Measurements from ENCODE around the gene TSC2.

The TSC2 gene

GRCh38 chr16:2078691-2079090 lies 30.9 kb downstream of the TSC2 start:
- Histone ChIP-seq H3K36me3 (ENCODE audit: control insufficient read depth, insufficient read depth, low read length) (peaks cover 27% of the 10 kb centered on the region), H3K4me3 (replicated peaks; ENCODE audit: low read depth, low read length) (no peak overlapping the region)
- no peak for DNase-seq (ENCODE audit: extremely low read depth, insufficient read length)

GRCh38 chr16:2079311-2079800 lies 31.6 kb downstream of the TSC2 start:
- peaks cover 26% of the 10 kb centered on the region for H3K36me3 ChIP-seq (ENCODE audit: control insufficient read depth, insufficient read depth, low read length)
- no peak overlapping the region for H3K4me3 ChIP-seq (replicated peaks; ENCODE audit: low read depth, low read length)
- no peak for TF ChIP-seq CTCF (IDR thresholded peaks at IDR 0.05; ENCODE audit: insufficient read depth, low read length, poor library complexity, severe bottlenecking)
- no peak for DNase-seq (ENCODE audit: extremely low read depth, insufficient read length)
- H3K27me3 ChIP-seq (replicated peaks; ENCODE audit: control insufficient read depth, insufficient read depth, low read length) = no peaks in the 10 kb centered on the region

More at GRCh38 chr16:2078691-2079090, 30.9 kb downstream of the TSC2 start:
- TF ChIP-seq CTCF (IDR thresholded peaks at IDR 0.05; ENCODE audit: insufficient read depth, low read length, poor library complexity, severe bottlenecking) = no peak
- no peaks in the 10 kb centered on the region for H3K27me3 ChIP-seq (replicated peaks; ENCODE audit: control insufficient read depth, insufficient read depth, low read length)

DNA sequence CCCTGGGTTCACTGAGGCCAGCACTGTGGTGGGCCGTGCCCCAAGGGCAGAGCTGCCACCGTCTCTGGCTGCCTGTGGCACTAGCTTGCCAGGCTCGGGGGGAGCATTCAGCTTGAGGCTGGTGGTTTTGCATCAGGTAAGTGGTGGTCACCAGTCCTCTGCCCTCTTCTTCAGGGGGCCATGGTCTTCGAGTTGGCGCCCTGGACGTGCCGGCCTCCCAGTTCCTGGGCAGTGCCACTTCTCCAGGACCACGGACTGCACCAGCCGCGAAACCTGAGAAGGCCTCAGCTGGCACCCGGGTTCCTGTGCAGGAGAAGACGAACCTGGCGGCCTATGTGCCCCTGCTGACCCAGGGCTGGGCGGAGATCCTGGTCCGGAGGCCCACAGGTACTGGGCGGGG lies 32.2 kb downstream of the TSC2 start:
- DNase-seq (ENCODE audit: extremely low read depth, insufficient read length) = no peak
- no peak for TF ChIP-seq CTCF (IDR thresholded peaks at IDR 0.05; ENCODE audit: insufficient read depth, low read length, poor library complexity, severe bottlenecking)
- H3K4me3 ChIP-seq (replicated peaks; ENCODE audit: low read depth, low read length) = no peak overlapping the region
- peaks cover 29% of the 10 kb centered on the region for H3K36me3 ChIP-seq (ENCODE audit: control insufficient read depth, insufficient read depth, low read length)
- no peaks in the 10 kb centered on the region for H3K27me3 ChIP-seq (replicated peaks; ENCODE audit: control insufficient read depth, insufficient read depth, low read length)

DNA sequence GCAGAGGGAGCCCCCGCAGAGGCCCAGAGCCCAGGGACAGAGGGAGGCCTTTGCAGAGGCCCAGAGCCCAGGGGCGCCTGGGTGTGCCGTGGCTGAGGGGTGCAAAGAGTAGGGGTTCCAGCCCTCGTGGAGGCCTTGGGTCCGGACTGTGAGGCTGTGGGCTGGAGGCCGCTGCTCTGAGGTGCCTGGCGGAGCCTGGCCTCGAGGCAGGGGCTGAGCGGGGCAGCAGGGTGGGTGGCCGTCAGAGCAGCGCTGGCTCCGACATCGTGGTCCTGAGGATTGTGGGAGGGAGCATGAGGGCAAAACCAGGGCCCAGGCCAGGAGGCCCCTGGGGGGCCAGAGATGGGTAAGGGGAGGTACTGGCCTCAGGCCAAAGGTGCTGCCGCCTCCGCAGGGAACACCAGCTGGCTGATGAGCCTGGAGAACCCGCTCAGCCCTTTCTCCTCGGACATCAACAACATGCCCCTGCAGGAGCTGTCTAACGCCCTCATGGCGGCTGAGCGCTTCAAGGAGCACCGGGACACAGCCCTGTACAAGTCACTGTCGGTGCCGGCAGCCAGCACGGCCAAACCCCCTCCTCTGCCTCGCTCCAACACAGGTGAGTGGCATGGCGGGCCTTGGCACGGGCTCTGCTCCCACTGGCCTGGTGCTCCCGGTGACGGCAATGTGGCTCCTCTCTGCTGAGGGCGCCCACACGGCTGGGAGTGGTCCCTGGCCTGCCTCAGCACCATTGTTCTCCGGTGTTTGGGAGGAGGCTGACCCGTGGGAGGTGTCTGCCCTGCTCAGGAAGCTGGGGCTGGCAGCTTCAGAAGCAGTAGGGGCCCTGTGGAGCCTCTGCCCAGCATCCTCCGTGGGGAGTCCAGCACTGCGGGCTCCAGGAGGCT lies 33.7 kb downstream of the TSC2 start:
- H3K4me3 ChIP-seq (replicated peaks; ENCODE audit: low read depth, low read length) = no peak overlapping the region
- no peaks in the 10 kb centered on the region for H3K27me3 ChIP-seq (replicated peaks; ENCODE audit: control insufficient read depth, insufficient read depth, low read length)
- peaks cover 30% of the 10 kb centered on the region for H3K36me3 ChIP-seq (ENCODE audit: control insufficient read depth, insufficient read depth, low read length)
- TF ChIP-seq CTCF (IDR thresholded peaks at IDR 0.05; ENCODE audit: insufficient read depth, low read length, poor library complexity, severe bottlenecking) = no peak
- no peak for DNase-seq (ENCODE audit: extremely low read depth, insufficient read length)

DNA sequence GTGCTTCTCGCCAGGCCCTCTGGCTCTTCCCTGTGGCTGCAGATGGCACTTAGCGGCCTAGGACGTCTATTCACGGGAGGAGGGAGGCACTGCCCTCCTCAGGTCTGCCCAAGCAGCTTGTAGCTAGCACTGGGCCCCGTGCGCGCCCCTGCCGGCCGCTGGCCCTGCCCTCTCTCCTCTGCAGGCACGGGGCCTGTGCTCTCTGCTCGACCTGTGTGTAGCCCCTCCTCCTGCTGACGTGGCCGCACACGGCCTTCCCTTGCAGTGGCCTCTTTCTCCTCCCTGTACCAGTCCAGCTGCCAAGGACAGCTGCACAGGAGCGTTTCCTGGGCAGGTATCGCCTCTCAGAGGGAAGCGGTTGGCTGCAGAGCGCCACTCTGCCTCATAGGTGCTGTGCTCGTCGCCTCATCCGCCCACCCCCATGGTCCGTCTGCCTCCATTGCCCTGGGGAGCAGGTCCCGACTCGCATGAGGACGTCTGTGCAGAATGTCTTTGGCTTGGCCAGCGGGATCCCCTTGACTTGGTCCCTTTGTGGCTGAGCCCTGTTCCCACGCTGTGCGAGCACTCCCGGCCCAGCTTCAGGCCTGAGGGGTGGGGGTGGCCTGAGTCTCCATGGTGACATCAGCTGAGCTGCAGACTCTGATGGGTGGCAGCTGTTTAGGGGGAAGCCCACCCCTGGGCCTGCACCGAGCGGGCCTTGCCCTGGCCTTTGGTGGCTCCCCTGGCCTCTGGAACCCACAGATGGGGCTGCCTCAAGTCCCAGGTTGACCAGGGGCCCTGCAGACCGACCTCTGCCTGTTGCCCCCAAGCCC lies 34.6 kb downstream of the TSC2 start:
- no peak for TF ChIP-seq CTCF (IDR thresholded peaks at IDR 0.05; ENCODE audit: insufficient read depth, low read length, poor library complexity, severe bottlenecking)
- H3K4me3 ChIP-seq (replicated peaks; ENCODE audit: low read depth, low read length) = no peak overlapping the region
- no peaks in the 10 kb centered on the region for H3K27me3 ChIP-seq (replicated peaks; ENCODE audit: control insufficient read depth, insufficient read depth, low read length)
- DNase-seq (ENCODE audit: extremely low read depth, insufficient read length) = no peak
- peaks cover 33% of the 10 kb centered on the region for H3K36me3 ChIP-seq (ENCODE audit: control insufficient read depth, insufficient read depth, low read length)
